GM21526 (cell line): ENCODE data around the gene LRP1B.

ENCODE experiments used
- ATAC-seq: cut with Tn5 transposase; IDR thresholded peaks from one replicate; pipeline ENCODE4 v1.9.1; 2021; ENCODE audit warnings: moderate library complexity; ENCODE audit not compliant: unreplicated experiment, low FRiP score

The LRP1B gene

DNA sequence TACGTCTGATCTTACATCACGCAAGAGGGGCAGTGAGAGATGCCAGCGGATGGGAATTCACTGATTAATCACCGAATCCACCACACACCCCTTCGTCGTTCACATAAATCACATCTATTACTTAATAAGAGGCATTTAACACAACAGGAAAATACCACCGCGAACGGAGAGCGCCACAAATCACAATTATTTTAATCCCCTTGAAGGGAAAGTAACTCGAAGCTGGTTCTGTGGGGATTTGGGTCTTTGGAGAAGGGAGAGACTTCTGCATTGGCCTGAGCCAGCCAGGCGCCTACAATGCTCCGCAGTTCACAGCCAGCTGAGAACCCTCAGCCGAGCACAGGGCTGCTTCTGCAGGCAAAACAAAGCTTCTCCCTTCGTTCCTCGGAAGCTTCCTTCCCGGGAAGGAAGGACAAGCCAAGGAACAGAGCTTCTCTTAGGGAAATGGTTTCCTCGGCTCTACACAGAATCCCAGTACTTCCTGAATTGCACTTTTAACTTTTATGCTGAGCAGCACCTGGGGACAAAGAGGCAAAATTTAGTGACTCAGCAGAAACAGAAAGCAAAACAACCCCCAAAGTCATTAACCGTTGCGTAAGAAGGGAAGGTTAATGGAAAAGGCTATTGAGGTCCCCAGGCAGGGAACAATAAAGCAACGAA lies at the start of gene LRP1B:
Gene LRP1B (minus strand): TSS at position 7 of the 660 bp plus-strand sequence. CDS start 287 bp downstream, outside the sequence.
- peak; percentile 46 for ATAC-seq

- no peak for ATAC-seq
These were observed 48.9 kb upstream of the LRP1B start for GRCh38 chr2:142179686-142180085.

DNA sequence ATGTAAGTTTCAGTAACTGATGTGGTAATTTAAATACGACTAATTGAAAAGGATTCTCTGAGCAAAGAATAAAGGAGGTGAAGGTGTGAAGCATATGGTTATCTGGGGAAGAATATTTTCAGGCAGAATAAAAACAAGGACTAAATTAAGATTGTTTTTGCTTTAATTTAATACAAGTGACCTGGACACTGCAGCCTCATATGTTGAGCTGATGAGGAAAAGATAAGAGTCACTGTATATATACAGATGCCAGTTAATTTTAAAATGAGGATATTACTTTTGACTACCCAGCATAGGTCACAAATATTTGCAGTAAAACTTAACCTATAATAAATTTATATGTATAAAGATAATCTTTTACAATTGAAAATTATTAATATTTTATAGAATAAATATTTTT lies 47.8 kb upstream of the LRP1B start:
- no peak for ATAC-seq

GRCh38 chr2:142176941-142177340 lies 46.1 kb upstream of the LRP1B start:
- ATAC-seq: no peak

- ATAC-seq: no peak
These were observed 45.1 kb upstream of the LRP1B start for GRCh38 chr2:142175813-142176338.

DNA sequence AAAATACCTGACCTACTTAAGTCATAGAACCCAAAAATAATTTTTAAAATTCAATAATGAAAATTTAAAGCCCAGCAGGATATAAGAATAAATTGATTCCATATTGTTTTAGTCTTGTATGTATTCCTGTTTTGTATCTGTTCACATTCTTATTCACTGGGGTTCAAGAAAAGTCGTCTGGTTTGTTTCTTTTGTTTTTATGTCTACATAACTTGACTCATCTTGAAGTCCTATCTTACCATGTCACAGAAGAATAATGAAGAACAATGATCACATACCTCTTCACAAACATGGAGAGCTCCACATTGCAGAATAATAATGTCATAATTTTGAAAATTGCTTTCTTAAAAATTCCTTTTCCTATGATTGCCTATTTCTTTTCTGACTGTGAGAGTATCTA lies 43.4 kb upstream of the LRP1B start:
- no peak for ATAC-seq

GRCh38 chr2:142170847-142171246 lies 40.0 kb upstream of the LRP1B start:
- no peak for ATAC-seq

DNA sequence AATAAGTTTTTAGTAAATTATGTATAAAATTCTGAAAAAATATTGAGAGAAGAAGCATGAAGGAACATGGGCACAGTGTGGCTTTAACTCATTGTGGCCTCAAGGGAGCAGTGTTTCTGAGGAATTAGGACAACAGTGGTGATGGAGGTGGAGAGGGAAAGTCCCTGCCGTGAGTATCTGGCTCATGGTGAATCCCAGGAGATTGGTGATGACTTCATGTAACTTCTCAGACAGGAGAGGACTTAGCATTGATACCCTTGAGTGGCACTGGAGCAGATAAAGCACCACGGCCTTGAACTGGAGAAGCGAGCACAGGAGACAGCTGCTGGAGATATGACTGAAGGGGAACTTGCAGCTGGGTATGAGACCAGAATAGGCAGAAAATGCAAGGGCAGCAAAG lies 35.0 kb upstream of the LRP1B start:
- peak; percentile 96 for ATAC-seq

DNA sequence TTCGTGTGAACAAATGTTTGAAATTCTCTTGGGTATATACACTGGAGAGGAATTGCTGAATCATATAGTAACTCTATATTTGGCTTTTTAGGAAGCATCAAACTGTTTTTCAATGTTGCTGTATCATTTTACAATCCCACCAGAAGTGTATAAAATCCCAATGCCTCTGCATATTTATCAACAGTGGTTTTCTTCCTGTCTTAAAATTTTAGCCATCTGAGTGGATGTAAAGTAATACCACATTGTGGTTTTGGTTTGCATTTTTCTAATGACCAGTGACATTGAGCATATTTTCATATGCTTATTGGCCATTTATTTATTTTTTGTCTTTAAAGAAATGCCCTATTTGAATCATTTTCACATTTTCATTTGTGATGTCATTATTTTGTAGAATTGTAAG lies 22.8 kb upstream of the LRP1B start:
- ATAC-seq: no peak

DNA sequence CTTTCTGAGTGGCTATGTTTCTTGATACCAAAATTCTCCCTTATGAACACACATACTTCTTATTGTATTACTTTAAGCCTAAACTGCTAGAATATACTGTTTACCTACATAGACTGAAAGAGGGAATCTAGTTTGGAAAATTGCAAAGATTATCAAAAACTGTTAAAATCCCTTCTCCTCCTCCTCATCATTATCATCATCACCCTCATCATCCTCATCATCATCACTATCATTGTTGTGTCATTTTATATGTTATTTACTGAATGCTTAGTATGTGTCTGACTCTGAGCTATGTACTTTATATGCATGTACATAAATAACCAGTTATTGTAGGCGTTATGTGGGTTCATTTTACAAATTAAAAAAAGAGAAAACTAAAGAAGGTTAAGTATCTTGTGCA lies 19.6 kb upstream of the LRP1B start:
- no peak for ATAC-seq

GRCh38 chr2:142144547-142144946 lies 13.7 kb upstream of the LRP1B start:
- ATAC-seq: no peak

DNA sequence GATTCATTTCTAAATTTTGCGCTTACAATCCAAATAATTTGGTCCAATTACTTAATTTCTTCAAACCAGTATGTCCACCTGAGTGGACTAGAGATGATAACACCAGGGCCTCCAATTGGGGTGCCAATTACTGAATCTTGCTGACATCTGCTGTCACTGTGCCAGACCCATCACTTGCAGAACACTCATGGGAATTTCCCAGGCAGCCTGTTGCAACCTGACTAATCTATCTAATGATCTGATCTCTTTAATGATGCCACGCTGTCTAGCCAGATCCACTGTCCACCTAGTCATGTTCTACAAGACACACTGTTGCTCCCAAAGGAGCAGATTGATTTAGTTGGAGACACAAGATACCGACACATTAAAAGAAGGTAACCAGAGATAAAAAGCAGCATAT lies 11.8 kb upstream of the LRP1B start:
- no peak for ATAC-seq

DNA sequence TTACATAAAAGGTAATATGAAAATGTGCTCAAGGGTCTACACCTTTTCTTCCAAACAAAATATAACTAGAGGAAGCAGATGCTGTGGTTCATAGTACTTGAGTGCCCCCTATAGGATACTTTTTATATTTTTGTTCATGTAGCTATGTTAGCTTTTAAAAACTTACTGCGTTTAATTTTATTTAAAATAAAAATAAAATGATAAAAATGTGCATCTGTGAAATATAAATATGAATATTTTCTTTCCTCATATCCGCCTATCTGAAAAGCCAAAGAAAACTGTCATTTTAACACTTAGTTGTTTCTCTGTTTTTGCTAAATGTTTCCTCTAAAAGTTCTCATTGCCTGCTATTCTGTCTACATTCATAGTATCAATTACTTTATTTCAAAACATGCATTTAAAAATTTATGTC lies 9.6 kb upstream of the LRP1B start:
- ATAC-seq: no peak

GRCh38 chr2:142139384-142139783 lies 8.6 kb upstream of the LRP1B start:
- ATAC-seq: no peak

GRCh38 chr2:142136571-142136970 lies 5.8 kb upstream of the LRP1B start:
- ATAC-seq: no peak

DNA sequence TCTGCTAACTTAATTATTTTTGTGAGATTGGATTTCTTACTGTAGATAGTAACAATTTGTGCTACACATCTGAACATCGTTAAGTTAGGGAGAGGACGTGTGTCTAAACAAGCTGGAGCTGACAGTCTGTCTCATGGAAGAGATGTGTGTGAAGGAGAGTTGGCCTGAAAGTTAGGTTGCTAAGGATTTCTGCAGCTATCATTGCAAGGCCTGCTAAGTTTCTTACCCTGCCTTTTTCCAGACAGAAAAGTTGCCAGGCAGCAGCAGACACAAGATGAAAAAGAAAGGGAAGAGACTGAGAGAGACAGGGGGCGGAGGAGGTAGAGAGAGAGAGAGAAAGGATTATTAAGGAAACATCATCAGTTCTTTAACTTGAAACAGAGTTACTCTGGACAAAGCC lies 4.1 kb upstream of the LRP1B start:
- no peak for ATAC-seq

DNA sequence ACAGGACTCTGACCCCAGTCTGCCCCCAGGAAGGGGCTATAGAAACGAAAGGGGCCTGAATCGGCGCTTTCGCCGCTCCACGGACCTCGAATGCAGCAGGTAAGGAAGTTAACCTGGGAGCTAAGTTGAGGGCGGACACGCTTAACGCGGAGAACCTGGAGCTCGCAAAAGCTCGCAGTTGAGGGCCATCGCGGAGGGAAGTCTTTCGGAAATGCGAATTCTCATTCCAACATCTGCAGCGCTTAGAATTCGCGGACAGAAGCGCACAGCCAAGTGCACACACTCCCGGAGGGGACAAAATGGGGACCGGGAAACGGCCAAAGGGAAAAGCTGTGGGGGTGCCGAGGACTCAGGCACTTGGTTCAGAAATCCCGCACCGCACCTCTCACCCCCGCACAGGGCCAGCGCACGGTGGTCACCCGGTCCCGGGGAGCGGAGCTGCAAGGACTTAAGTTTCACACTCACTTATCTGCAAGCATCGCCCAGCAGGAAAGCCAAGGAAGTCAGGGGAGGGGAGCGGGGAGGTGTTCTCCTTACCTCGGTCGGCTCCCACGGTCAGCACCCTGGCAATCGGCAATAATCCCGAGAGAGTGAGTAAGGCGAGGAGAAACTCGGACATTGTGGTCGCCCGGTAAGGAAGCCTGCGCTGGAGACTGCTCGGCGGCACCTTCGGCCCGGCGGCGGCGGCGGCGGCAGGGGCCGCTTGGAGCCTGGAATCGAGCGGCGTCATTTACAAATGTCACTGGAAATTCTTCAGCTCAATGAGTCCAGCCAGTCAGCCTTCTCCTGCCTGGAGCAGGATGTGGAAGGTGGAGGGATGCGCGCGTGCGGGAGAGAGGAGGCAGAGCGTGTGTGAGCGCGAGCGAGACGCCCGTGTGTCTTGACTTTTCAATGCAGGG lies 456 bp downstream of the LRP1B start:
- peak; percentile 48 for ATAC-seq

- ATAC-seq: no peak
These were observed 2.7 kb downstream of the LRP1B start for GRCh38 chr2:142128105-142128504.

DNA sequence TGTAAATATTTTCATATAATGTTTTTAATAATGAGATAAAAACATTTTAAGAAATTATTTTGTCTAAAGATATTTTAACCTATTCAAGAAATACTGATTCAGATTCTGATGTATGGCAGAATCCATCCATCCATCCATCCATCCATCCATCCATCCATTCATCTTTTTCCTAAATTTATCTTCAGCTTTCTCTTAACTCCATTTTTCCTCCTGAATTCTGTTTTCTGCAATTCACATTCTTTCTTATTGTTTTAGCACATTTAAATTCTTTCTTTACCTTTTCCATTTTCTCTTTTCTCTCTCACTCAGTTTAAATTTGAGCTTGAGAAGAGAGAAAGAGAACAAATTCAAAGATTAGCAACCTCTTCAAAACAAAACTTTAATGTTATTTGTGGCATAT lies 3.6 kb downstream of the LRP1B start:
- ATAC-seq: no peak

DNA sequence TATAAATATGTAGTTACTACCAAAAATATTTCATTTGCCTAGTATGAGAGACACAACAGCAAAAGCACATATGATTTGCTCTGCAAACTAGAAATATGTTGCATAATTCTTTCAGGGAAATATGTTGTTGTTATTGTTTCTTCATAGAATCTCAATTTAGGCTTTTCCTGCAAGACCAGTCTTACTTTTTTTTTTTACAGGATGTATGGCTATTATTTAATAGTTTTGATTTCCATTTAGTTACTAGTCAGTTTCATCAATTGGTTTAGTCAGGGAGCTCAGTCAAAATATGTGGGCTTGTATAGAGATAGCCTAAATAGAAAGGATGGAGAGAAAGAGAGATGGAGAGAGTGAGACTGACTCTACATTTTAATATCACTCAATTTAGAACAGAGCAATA lies 6.1 kb downstream of the LRP1B start:
- no peak for ATAC-seq

- no peak for ATAC-seq
These were observed 11.5 kb downstream of the LRP1B start for GRCh38 chr2:142119347-142119746.

DNA sequence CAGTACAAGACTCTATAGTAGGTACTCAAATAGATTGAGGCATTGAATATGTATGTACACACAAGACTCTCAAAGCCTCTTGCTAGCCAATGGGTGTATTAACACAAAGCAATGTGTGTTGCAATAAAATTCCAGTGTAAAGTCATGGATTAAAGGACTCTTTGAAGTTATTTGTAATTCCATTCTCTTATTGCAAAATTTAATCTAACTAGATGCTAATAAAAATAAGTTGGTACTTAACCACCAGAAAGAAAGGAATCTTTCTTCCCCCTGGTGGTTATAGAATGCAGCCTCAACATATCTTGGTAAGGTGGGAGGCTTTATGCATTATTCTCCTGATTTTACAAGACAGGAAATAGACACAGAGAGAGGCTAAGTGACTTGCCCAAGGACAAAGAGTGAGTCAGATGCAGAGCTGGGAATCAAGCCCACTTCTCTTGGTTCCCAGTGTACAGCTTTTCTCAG lies 18.0 kb downstream of the LRP1B start:
- ATAC-seq: no peak
